PC-9 (cell line): Measurements from ENCODE around the gene OR51E2. TPM values are rescaled to one million over a fixed set of nuclear protein-coding genes. Genes with fewer than 3 reads are reported as not detected.

Experiments
- BruUV-seq: library from RNA; stranded (reverse); fragments of 400-500 nt; replicated peaks from 2 replicates; lab custom pipeline; 2021; lab: Mats Ljungman, UMichigan
- CTCF ChIA-PET: fragments of 300-600 bp; sonication (Branson Sonifier 250); formaldehyde crosslinking; loops from one replicate; lab custom pipeline; 2022; ENCODE audit warnings: antibody characterized with exemption; lab: Charles Lee
- POLR2A ChIA-PET: fragments of 300-600 bp; sonication (Branson Sonifier 250); formaldehyde crosslinking; loops from one replicate; lab custom pipeline; 2022; ENCODE audit warnings: antibody characterized with exemption; ENCODE audit not compliant: unreplicated experiment; lab: Charles Lee
- DNase-seq, 2 experiments: peaks; one replicate each; pipeline versions ENCODE4 v3.0.0 to v3.0.0-alpha.2; 2015 to 2022; ENCODE audit warnings: mixed read lengths in 1 of 2
- H2AFZ ChIP-seq: fragments of 200-600 bp; sonication (generic); 2 replicates; pipeline ENCODE4 v1.8.1; 2017; ENCODE audit warnings: antibody characterized with exemption
- H3F3A ChIP-seq: fragments of 200-600 bp; sonication (generic); 2 replicates; pipeline ENCODE4 v1.8.1; 2017; ENCODE audit warnings: antibody characterized with exemption, mild to moderate bottlenecking, low read depth; ENCODE audit not compliant: insufficient read depth
- H3K27ac ChIP-seq: fragments of 200-600 bp; sonication (generic); 2 replicates; pipeline ENCODE4 v1.6.1; 2016; ENCODE audit warnings: mixed run types
- H3K27me3 ChIP-seq: fragments of 200-600 bp; sonication (generic); 2 replicates; pipeline ENCODE4 v1.6.1; 2016; ENCODE audit warnings: low read depth, mixed run types; ENCODE audit not compliant: insufficient read depth
- H3K36me3 ChIP-seq: fragments of 200-600 bp; sonication (generic); 2 replicates; pipeline ENCODE4 v1.6.1; 2016; ENCODE audit warnings: low read depth, mixed run types
- H3K4me1 ChIP-seq: fragments of 200-600 bp; sonication (generic); replicated peaks from 2 replicates; pipeline ENCODE4 v1.6.1; 2016; ENCODE audit warnings: mixed run types; ENCODE audit not compliant: insufficient read depth
- H3K4me2 ChIP-seq: fragments of 200-600 bp; sonication (generic); 2 replicates; pipeline ENCODE4 v1.6.1; 2017; ENCODE audit warnings: mixed run types
- H3K4me3 ChIP-seq: fragments of 200-600 bp; sonication (generic); 2 replicates; pipeline ENCODE4 v1.6.1; 2016; ENCODE audit warnings: mixed run types
- H3K79me2 ChIP-seq: fragments of 200-600 bp; sonication (generic); 2 replicates; pipeline ENCODE4 v1.6.1; 2017; ENCODE audit warnings: low read depth, mixed run types
- H3K9me2 ChIP-seq: fragments of 200-600 bp; sonication (generic); 2 replicates; pipeline ENCODE4 v1.8.1; 2017; ENCODE audit warnings: mild to moderate bottlenecking; ENCODE audit not compliant: insufficient read depth
- H3K9me3 ChIP-seq: fragments of 200-600 bp; sonication (generic); 2 replicates; pipeline ENCODE4 v1.8.1; 2016; ENCODE audit warnings: low read depth; ENCODE audit not compliant: insufficient read depth
- H4K20me1 ChIP-seq: fragments of 200-600 bp; sonication (generic); 2 replicates; pipeline ENCODE4 v1.8.1; 2017; ENCODE audit not compliant: insufficient read depth
- CTCF ChIP-seq: fragments of 200-600 bp; sonication (generic); conservative IDR thresholded peaks from 2 replicates; pipeline ENCODE4 v1.6.1; 2017; ENCODE audit warnings: mixed run types, antibody characterized with exemption, mild to moderate bottlenecking, moderate library complexity
- EZH2 ChIP-seq: fragments of 200-600 bp; sonication (generic); IDR thresholded peaks from 2 replicates; pipeline ENCODE4 v1.8.0; 2017; ENCODE audit warnings: antibody characterized with exemption, low read depth
- intact Hi-C: fragments of 100-400 bp; cut with micrococcal nuclease; formaldehyde crosslinking; loops from one replicate; pipeline ENCODE4 v1.10.0; 2022; ENCODE audit not compliant: unreplicated experiment
- total RNA-seq: library from RNA; stranded (reverse); gene quantifications from 2 replicates; pipeline ENCODE4 v1.2.3, GENCODE V29; 2021

Gene OR51E2
- total RNA-seq, 1 experiment from 2014 or later = not detected

GRCh38 chr11:4680341-4680740, 17.3 kb downstream of the OR51E2 start:
- H3K27me3 ChIP-seq = peaks cover 9% of the 10 kb centered on the region
- H3K4me2 ChIP-seq = no peak overlapping the region
- no peak overlapping the region for H3K27ac ChIP-seq
- H3K4me3 ChIP-seq = no peak overlapping the region
- TF ChIP-seq EZH2 (no peak), CTCF (no peak)
- CTCF ChIA-PET = no interaction called here
- no peaks in the 10 kb centered on the region for H3K79me2 ChIP-seq
- no peaks in the 10 kb centered on the region for H3K9me2 ChIP-seq
- no peaks in the 10 kb centered on the region for H3K36me3 ChIP-seq
- no peaks in the 10 kb centered on the region for H3K9me3 ChIP-seq
- POLR2A ChIA-PET = no interaction called here
- H3F3A ChIP-seq = no peaks in the 10 kb centered on the region
- H3K4me1 ChIP-seq = no peaks in the 10 kb centered on the region
- BruUV-seq = no TSS peak
- intact Hi-C loops = no loop called here
- no peak for DNase-seq
- H4K20me1 ChIP-seq = no peaks in the 10 kb centered on the region
- H2AFZ ChIP-seq = no peak overlapping the region

DNA sequence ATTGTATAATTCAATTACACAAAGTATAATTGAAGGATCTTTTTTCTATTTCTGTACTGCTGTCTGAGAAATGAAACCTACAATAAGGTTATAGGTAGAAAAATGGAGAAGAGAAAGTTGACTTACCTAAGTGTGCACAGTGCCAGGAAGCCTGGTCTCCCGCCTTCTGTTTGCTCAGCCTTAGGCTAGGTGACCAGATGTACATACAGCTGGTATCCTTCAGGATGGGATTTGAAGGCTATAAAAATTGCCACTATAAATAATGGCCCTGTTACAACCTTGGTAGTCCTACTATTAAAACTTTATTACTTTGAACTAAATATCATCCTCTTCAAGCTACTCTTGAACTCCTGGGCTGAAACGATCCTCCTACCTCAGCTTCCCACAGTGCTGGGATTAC, 19.7 kb downstream of the OR51E2 start:
- no peaks in the 10 kb centered on the region for H3K4me1 ChIP-seq
- no peaks in the 10 kb centered on the region for H3K9me2 ChIP-seq
- no peak for TF ChIP-seq CTCF
- TF ChIP-seq EZH2 = no peak
- no peak overlapping the region for H3K4me2 ChIP-seq
- intact Hi-C loops = no loop called here
- peaks cover 9% of the 10 kb centered on the region for H3K27me3 ChIP-seq
- ChIA-PET POLR2A (no interaction called here), CTCF (no interaction called here)
- no peak overlapping the region for H2AFZ ChIP-seq
- H3K36me3 ChIP-seq = no peaks in the 10 kb centered on the region
- DNase-seq = no peak
- no peak overlapping the region for H3K27ac ChIP-seq
- no peaks in the 10 kb centered on the region for H4K20me1 ChIP-seq
- H3K79me2 ChIP-seq = no peaks in the 10 kb centered on the region
- no peaks in the 10 kb centered on the region for H3F3A ChIP-seq
- no peak overlapping the region for H3K4me3 ChIP-seq
- no peaks in the 10 kb centered on the region for H3K9me3 ChIP-seq
- no TSS peak for BruUV-seq

DNA sequence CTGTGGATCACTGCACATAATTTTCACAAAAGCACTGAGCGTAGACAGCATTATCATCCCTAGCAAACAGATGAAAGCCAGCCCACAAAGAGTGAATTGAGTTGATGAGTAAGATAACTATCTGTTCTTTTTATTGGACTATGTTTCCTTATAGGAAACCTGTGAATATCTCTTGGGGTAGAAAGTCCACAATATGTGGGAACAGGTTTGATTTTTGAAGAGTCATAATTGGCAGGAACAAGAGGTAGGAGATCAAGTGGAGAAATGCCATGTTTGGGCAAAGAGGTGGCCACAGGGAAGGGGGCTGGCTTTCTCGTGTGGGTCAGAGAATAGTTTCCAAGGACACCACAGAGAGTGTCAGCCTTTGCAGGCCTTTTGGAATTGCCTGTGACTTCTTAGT, 23.9 kb downstream of the OR51E2 start:
- no peaks in the 10 kb centered on the region for H3K9me2 ChIP-seq
- no peak overlapping the region for H3K27ac ChIP-seq
- H3F3A ChIP-seq = no peaks in the 10 kb centered on the region
- no peaks in the 10 kb centered on the region for H3K79me2 ChIP-seq
- H3K4me2 ChIP-seq = no peak overlapping the region
- no peaks in the 10 kb centered on the region for H3K4me1 ChIP-seq
- H3K4me3 ChIP-seq = no peak overlapping the region
- peaks cover 9% of the 10 kb centered on the region for H3K27me3 ChIP-seq
- H2AFZ ChIP-seq = no peak overlapping the region
- intact Hi-C loops = no loop called here
- TF ChIP-seq CTCF (no peak), EZH2 (no peak)
- BruUV-seq = no TSS peak
- CTCF ChIA-PET = no interaction called here
- H4K20me1 ChIP-seq = no peaks in the 10 kb centered on the region
- POLR2A ChIA-PET = no interaction called here
- H3K9me3 ChIP-seq = no peaks in the 10 kb centered on the region
- no peak for DNase-seq
- no peaks in the 10 kb centered on the region for H3K36me3 ChIP-seq
